ENCODE results near the gene TMEM222.

DNA sequence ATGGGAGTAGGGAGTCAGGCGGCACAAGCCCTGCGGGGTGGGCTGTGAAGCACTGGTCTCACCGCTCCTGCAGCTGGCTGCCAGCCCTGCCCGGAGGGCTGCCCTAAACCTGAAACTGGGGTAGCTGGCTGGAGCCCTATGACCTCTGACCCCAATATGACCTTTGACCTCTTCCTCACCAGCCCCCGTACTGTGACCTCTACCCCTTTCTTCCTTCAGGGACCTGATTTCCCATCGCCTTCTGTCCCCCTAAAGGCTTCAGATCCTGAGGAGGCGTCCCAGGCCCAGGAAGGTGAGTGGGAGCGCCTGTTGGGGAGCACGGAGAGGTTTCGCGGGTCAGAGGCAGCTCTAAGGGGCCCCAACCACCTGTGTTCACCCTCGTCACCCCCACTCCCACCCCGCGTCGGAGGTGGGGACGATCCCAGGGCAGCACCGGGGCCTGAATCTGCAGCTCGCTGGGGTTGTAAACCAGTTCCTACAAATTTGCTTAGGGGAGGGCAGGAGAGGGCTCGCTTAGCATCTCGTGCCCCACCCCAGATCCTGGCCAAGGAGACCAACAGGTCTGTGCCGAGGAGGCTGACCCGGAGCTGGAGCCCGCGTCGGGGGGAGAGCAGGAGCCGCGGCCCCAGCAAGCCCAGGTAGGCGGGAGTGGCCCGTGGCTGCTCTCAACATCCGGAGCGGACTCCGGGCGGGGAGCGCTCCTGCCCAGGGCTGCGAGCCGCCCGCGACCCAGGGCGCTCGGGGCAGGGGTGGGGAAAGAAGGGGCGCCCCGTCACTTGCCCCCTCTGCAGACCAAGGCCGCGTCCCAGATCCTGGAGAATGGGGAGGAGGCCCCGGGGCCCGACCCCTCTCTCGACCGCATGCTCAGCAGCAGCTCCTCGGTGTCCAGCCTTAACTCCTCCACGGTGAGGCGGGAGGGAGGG is 27.2 kb downstream of the TMEM222 start:
- no peak for TF ChIP-seq GATA2 (IDR thresholded peaks at IDR 0.05; ENCODE audit: low read depth, low read length)
- no peak for TF ChIP-seq GATA3 (IDR thresholded peaks at IDR 0.05; ENCODE audit: low read depth, low read length)
